OCI-LY7 (cell line): Measurements from ENCODE around the gene OR2V1. TPM values are rescaled to one million over a fixed set of nuclear protein-coding genes. Genes with fewer than 3 reads are reported as not detected.

Experiments
- BruUV-seq: library from RNA; stranded (reverse); fragments of 400-500 nt; replicated peaks from 2 replicates; lab custom pipeline; 2021; lab: Mats Ljungman, UMichigan
- CTCF ChIA-PET: fragments of 300-600 bp; sonication (Branson Sonifier 250); formaldehyde crosslinking; loops from one replicate; lab custom pipeline; 2022; ENCODE audit warnings: antibody characterized with exemption; ENCODE audit not compliant: unreplicated experiment; lab: Charles Lee
- POLR2A ChIA-PET: fragments of 300-600 bp; sonication (Branson Sonifier 250); formaldehyde crosslinking; loops from one replicate; lab custom pipeline; 2022; ENCODE audit warnings: antibody characterized with exemption; lab: Charles Lee
- DNase-seq: peaks from one replicate; pipeline ENCODE4 v3.0.0-alpha.2; 2015; ENCODE audit warnings: low spot score
- H2AFZ ChIP-seq: fragments of 200-600 bp; sonication (generic), shearing (Covaris generic); 2 replicates; pipeline ENCODE4 v1.6.1; 2014; ENCODE audit warnings: mild to moderate bottlenecking, antibody characterized with exemption, low read length, moderate library complexity
- H3K27ac ChIP-seq: fragments of 200-600 bp; sonication (generic); 2 replicates; pipeline ENCODE4 v1.5.1; 2014; ENCODE audit warnings: mixed run types, low read depth, mild to moderate bottlenecking, moderate library complexity, low read length, inconsistent platforms; ENCODE audit not compliant: poor library complexity, severe bottlenecking
- H3K36me3 ChIP-seq: fragments of 200-600 bp; sonication (generic); 2 replicates; pipeline ENCODE4 v1.6.1; 2014; ENCODE audit warnings: mild to moderate bottlenecking, antibody characterized with exemption, low read length, moderate library complexity, mixed read lengths; ENCODE audit not compliant: insufficient read depth
- H3K4me1 ChIP-seq: fragments of 200-600 bp; sonication (generic); 2 replicates; pipeline ENCODE4 v1.5.1; 2014; ENCODE audit warnings: mild to moderate bottlenecking, low read length; ENCODE audit not compliant: insufficient read depth, poor library complexity, severe bottlenecking
- H3K4me2 ChIP-seq: fragments of 200-600 bp; sonication (generic); 2 replicates; pipeline ENCODE4 v1.6.1; 2014; ENCODE audit warnings: mild to moderate bottlenecking, low read length
- H3K4me3 ChIP-seq: fragments of 200-600 bp; sonication (generic); 2 replicates; pipeline ENCODE4 v1.5.1; 2014; ENCODE audit warnings: mild to moderate bottlenecking, low read depth, low read length; ENCODE audit not compliant: poor library complexity, severe bottlenecking
- H3K79me2 ChIP-seq: fragments of 200-600 bp; sonication (generic); 2 replicates; pipeline ENCODE4 v1.6.1; 2016; ENCODE audit warnings: low read depth, mild to moderate bottlenecking, low read length, moderate library complexity, mixed read lengths; ENCODE audit not compliant: insufficient read depth
- H3K9me2 ChIP-seq: fragments of 200-600 bp; sonication (generic); 2 replicates; pipeline ENCODE4 v1.6.1; 2016; ENCODE audit warnings: mild to moderate bottlenecking, low read length, mixed read lengths; ENCODE audit not compliant: insufficient read depth
- H3K9me3 ChIP-seq: fragments of 200-600 bp; sonication (generic); 2 replicates; pipeline ENCODE4 v1.6.1; 2014; ENCODE audit warnings: mild to moderate bottlenecking, mixed run types, low read length, mixed read lengths
- H4K20me1 ChIP-seq: fragments of 200-600 bp; sonication (generic); 2 replicates; pipeline ENCODE4 v1.6.1; 2014; ENCODE audit warnings: mild to moderate bottlenecking, antibody characterized with exemption, low read length, moderate library complexity, mixed read lengths; ENCODE audit not compliant: insufficient read depth
- CTCF ChIP-seq: fragments of 200-600 bp; sonication (generic); conservative IDR thresholded peaks from 2 replicates; pipeline ENCODE4 v1.5.1; 2014; ENCODE audit warnings: mild to moderate bottlenecking, antibody characterized with exemption, low read length, moderate library complexity, mixed read lengths
- EZH2phosphoT487 ChIP-seq: fragments of 200-600 bp; sonication (generic); IDR thresholded peaks from 2 replicates; pipeline ENCODE4 v1.6.1; 2018; ENCODE audit warnings: low read depth, borderline replicate concordance, mild to moderate bottlenecking, mixed run types, antibody characterized with exemption, low read length, moderate library complexity, mixed read lengths
- intact Hi-C: fragments of 100-400 bp; cut with micrococcal nuclease; formaldehyde crosslinking; loops from one replicate; pipeline ENCODE4 v1.10.0; 2022; ENCODE audit not compliant: unreplicated experiment
- total RNA-seq, 2 experiments: library from RNA; depleted of rRNA in 1 of 2; stranded (reverse); fragments of >200 nt in 1 of 2; shearing (Covaris generic) in 1 of 2; gene quantifications; 2 replicates each; pipeline ENCODE4 v1.2.3, GENCODE V29; 2014 to 2022

Gene OR2V1
- total RNA-seq, 2 experiments from 2014 or later: not detected

DNA sequence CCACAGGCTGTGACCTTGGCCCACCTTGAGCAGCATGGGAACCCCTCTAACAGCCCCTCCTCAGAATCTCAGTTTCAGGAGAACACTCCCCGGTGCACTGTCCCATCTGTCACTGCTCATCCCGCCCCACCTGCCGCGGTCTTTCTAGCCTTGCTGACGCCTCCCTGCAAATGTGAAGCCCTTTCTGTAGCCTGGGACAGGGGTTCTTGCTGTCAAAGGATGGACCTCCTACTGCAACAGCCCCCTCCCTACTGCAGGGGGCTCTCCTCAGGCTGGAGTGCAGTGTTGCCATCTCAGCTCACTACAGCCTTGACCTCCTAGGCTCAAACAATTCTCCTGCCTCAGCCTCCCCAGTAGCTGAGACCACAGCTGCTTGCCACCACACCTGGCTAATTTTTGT, 20.0 kb downstream of the OR2V1 start:
- no peak overlapping the region for H2AFZ ChIP-seq
- no peak overlapping the region for H3K4me3 ChIP-seq
- H3K9me2 ChIP-seq: no peaks in the 10 kb centered on the region
- POLR2A ChIA-PET: no interaction called here
- H3K36me3 ChIP-seq: no peaks in the 10 kb centered on the region
- H3K4me2 ChIP-seq: no peak overlapping the region
- no TSS peak for BruUV-seq
- DNase-seq: no peak
- CTCF ChIA-PET: no interaction called here
- no peaks in the 10 kb centered on the region for H3K9me3 ChIP-seq
- no peaks in the 10 kb centered on the region for H3K79me2 ChIP-seq
- intact Hi-C loops: no loop called here
- no peaks in the 10 kb centered on the region for H4K20me1 ChIP-seq
- H3K27ac ChIP-seq: no peak overlapping the region
- TF ChIP-seq EZH2phosphoT487 (no peak), CTCF (no peak)
- peaks cover under 1% of the 10 kb centered on the region for H3K4me1 ChIP-seq

- no peaks in the 10 kb centered on the region for H3K9me2 ChIP-seq
- H3K36me3 ChIP-seq: no peaks in the 10 kb centered on the region
- no peak for DNase-seq
- no peak overlapping the region for H3K4me2 ChIP-seq
- no TSS peak for BruUV-seq
- ChIA-PET CTCF (no interaction called here), POLR2A (no interaction called here)
- H3K4me3 ChIP-seq: no peak overlapping the region
- no peaks in the 10 kb centered on the region for H4K20me1 ChIP-seq
- intact Hi-C loops: no loop called here
- H3K4me1 ChIP-seq: peaks cover 7% of the 10 kb centered on the region
- TF ChIP-seq EZH2phosphoT487 (no peak), CTCF (no peak)
- no peaks in the 10 kb centered on the region for H3K79me2 ChIP-seq
- no peaks in the 10 kb centered on the region for H3K9me3 ChIP-seq
- H2AFZ ChIP-seq: no peak overlapping the region
- H3K27ac ChIP-seq: no peak overlapping the region
Observed at GRCh38 chr5:181109489-181110013, 21.4 kb downstream of the OR2V1 start.

- no peaks in the 10 kb centered on the region for H3K9me2 ChIP-seq
- H3K4me2 ChIP-seq: no peak overlapping the region
- no peaks in the 10 kb centered on the region for H4K20me1 ChIP-seq
- peaks cover 7% of the 10 kb centered on the region for H3K4me1 ChIP-seq
- no peaks in the 10 kb centered on the region for H3K79me2 ChIP-seq
- no peaks in the 10 kb centered on the region for H3K36me3 ChIP-seq
- H3K4me3 ChIP-seq: no peak overlapping the region
- no peaks in the 10 kb centered on the region for H3K9me3 ChIP-seq
- no peak for DNase-seq
- no peak overlapping the region for H2AFZ ChIP-seq
- no peak for TF ChIP-seq EZH2phosphoT487
- no peak for TF ChIP-seq CTCF
- CTCF ChIA-PET: no interaction called here
- intact Hi-C loops: no loop called here
- H3K27ac ChIP-seq: no peak overlapping the region
- POLR2A ChIA-PET: no interaction called here
- no TSS peak for BruUV-seq
Observed at GRCh38 chr5:181108578-181109165, 22.3 kb downstream of the OR2V1 start.
